Fibroblast of lung (primary cell): Measurements from ENCODE around the gene COL28A1.

Source experiments
- EZH2 ChIP-seq: IDR thresholded peaks from 2 replicates; pipeline ENCODE4 v1.5.1; 2012; ENCODE audit warnings: low read length, control low read depth, mild to moderate bottlenecking; ENCODE audit errors: missing control alignments
- TF ChIP-seq, protein P1 (sequence below), 2 donors: IDR thresholded peaks in 1 of 2; conservative IDR thresholded peaks in 1 of 2; 1 replicate in 1 of 2; 2 replicates in 1 of 2; pipeline ENCODE4 v1.5.1; 2011 to 2012; ENCODE audit warnings: low read length in 2 of 2, control low read depth in 1 of 2, inconsistent platforms in 1 of 2, low read depth in 1 of 2, mild to moderate bottlenecking in 1 of 2

DNA sequence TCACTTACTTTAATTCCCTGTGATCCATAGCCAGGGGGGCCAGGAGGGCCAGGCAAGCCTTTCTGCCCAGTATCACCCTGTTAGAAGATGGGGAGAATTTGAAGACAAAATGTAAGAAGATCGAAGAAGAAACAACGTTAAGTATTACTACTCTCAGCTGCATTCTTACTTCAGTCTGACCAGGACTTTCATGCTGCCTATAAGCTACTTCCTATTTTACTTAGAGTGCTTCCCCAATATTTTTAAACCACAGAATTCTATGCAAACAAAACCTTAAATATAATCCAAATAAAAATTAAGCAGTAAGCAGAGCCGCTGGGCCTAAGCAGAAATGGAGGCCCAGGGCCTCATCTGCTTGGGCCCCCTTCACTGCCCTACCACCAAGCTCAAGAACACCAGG lies 117.8 kb downstream of the COL28A1 start:
- TF ChIP-seq, protein P1, sequence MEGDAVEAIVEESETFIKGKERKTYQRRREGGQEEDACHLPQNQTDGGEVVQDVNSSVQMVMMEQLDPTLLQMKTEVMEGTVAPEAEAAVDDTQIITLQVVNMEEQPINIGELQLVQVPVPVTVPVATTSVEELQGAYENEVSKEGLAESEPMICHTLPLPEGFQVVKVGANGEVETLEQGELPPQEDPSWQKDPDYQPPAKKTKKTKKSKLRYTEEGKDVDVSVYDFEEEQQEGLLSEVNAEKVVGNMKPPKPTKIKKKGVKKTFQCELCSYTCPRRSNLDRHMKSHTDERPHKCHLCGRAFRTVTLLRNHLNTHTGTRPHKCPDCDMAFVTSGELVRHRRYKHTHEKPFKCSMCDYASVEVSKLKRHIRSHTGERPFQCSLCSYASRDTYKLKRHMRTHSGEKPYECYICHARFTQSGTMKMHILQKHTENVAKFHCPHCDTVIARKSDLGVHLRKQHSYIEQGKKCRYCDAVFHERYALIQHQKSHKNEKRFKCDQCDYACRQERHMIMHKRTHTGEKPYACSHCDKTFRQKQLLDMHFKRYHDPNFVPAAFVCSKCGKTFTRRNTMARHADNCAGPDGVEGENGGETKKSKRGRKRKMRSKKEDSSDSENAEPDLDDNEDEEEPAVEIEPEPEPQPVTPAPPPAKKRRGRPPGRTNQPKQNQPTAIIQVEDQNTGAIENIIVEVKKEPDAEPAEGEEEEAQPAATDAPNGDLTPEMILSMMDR (conservative IDR thresholded peaks at IDR 0.05 in 1 of 2, IDR thresholded peaks at IDR 0.05 in 1 of 2; ENCODE audit: low read depth in 1 of 2, low read length in 2 of 2) = no peak
- TF ChIP-seq EZH2 = no peak
